Lower leg skin (tissue), 4 donors: ENCODE results near the gene SYDE1. TPM values are rescaled to one million over a fixed set of nuclear protein-coding genes. Genes with fewer than 3 reads are reported as not detected.

Source experiments
- DNase-seq, 2 donors: peaks; one replicate each; pipeline ENCODE4 v3.0.0-alpha.2; 2019; ENCODE audit warnings: low spot score in 2 of 2
- H3K4me3 ChIP-seq: fragments of 200-600 bp; sonication (generic); 2 replicates; pipeline ENCODE4 v1.5.1; 2017; ENCODE audit warnings: mild to moderate bottlenecking, low read depth; ENCODE audit not compliant: poor library complexity, severe bottlenecking
- POLR2A ChIP-seq, 2 donors: fragments of 450-650 bp; IDR thresholded peaks; one replicate each; pipeline ENCODE4 v1.6.1; 2016 to 2017; ENCODE audit warnings: antibody characterized with exemption in 2 of 2, mild to moderate bottlenecking in 1 of 2, moderate library complexity in 1 of 2
- WGBS, 2 donors: methylation state at CpG; one replicate each; pipeline ENCODE4 v1.1.5; 2018; 5-methylcytosine and 5-hydroxymethylcytosine counted together
- intact Hi-C: fragments of 100-400 bp; cut with DNase I; formaldehyde crosslinking; loops from one replicate; pipeline ENCODE4 v1.15.0; 2023; ENCODE audit warnings: low total_unique reads
- total RNA-seq, 4 donors: library from RNA; depleted of rRNA; stranded (reverse); fragments of >200 nt; gene quantifications; one replicate each; pipeline ENCODE4 v1.1.0, GENCODE V29; 2016
- TF ChIP-seq, protein P1 (sequence below), 3 donors: fragments of 450-650 bp; IDR thresholded peaks; one replicate each; pipeline ENCODE4 v1.5.1; 2016; ENCODE audit warnings: antibody characterized with exemption in 3 of 3, mild to moderate bottlenecking in 3 of 3, moderate library complexity in 2 of 3

Gene SYDE1
- total RNA-seq, 4 donors from 2014 or later: 7.1 to 15.9 (median 9.9) TPM

DNA sequence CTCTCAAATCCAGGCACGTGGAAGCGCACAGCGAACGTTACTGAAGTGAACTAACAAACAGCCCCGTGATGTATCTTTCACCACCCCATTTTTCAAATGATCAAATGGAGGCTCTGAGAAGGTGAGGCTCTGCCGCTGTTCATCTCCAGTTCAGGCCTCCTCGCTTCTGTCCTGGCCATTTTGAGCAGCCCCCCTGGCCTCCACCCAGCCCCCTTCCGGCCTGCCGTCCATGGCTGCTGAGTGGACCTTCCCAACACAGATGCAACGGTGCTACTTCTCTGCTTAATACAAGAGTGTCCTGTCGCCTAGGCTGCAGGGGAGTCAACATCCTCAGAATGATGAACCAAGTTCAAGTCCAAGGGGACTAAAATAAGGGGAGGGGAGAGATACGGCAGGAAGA, 9.7 kb downstream of the SYDE1 start:
- H3K4me3 ChIP-seq: no peak overlapping the region
- 91 to 95% methylated on average over 12 of the region's 12 CpGs for WGBS, 2 donors
- DNase-seq: no peak
- intact Hi-C loops: no loop called here
- TF ChIP-seq POLR2A (IDR thresholded peaks at IDR 0.05): no peak
- TF ChIP-seq, protein P1, sequence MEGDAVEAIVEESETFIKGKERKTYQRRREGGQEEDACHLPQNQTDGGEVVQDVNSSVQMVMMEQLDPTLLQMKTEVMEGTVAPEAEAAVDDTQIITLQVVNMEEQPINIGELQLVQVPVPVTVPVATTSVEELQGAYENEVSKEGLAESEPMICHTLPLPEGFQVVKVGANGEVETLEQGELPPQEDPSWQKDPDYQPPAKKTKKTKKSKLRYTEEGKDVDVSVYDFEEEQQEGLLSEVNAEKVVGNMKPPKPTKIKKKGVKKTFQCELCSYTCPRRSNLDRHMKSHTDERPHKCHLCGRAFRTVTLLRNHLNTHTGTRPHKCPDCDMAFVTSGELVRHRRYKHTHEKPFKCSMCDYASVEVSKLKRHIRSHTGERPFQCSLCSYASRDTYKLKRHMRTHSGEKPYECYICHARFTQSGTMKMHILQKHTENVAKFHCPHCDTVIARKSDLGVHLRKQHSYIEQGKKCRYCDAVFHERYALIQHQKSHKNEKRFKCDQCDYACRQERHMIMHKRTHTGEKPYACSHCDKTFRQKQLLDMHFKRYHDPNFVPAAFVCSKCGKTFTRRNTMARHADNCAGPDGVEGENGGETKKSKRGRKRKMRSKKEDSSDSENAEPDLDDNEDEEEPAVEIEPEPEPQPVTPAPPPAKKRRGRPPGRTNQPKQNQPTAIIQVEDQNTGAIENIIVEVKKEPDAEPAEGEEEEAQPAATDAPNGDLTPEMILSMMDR (IDR thresholded peaks at IDR 0.05): no peak

DNA sequence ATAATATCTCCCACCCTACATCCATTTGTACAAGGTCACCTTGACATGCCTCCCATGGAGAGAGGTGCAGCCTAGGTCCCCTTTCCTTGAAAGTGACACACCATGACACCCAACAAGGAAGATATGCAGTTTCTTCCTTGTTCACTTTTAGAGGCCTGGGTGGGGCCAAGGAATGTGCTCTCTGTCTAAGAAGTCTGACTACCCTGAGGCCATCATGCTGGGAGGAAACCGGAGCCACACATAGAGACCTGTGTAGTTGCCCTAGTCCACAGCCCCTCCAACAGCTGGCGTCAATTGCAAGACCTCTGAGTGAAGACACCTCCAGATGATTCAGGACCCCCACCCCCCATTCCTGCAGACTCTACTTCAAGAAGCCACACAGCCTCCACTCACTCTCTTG, 11.0 kb downstream of the SYDE1 start:
- intact Hi-C loops: no loop called here
- 67 to 71% methylated on average over 2 of the region's 2 CpGs for WGBS, 2 donors
- TF ChIP-seq POLR2A (IDR thresholded peaks at IDR 0.05): no peak
- TF ChIP-seq, protein P1 (IDR thresholded peaks at IDR 0.05): no peak
- no peak overlapping the region for H3K4me3 ChIP-seq
- DNase-seq: no peak

DNA sequence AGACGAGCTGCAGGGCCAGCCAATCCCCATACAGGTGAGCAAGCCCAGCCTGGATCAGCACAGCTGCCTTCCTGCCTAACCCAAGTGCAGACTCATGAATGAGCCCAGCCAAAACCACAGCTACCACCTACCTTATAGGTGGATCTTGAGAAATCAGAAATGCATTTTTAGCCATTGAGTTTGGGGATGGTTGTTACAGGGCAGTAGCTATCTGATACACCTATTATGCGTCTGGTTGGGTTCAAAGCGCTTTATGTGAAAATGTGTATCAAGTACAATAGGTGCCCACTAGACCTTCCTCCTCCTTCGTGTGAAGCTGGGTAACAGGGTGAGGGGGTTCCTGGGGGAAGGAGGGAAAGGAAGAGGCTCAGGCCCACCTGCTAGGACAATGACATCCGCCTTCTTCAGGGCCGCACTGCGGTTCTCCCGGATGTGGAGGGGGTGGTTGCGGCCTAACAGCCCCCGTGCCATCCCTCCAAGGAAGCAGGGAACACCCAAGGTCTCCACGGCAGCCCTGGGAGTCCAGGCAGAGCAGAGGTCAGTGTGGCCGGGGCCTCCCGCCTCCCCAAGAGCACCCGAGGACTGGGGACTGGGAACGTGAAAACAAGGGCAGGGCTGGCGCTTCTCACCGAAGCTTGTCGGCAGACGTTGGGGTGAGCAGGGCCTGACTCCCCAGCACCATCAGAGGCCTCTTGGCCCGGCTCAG, 11.7 kb downstream of the SYDE1 start:
- 94 to 95% methylated on average over 20 of the region's 20 CpGs for WGBS, 2 donors
- intact Hi-C loops: no loop called here
- TF ChIP-seq, protein P1 (IDR thresholded peaks at IDR 0.05): no peak
- no peak for TF ChIP-seq POLR2A (IDR thresholded peaks at IDR 0.05)

DNA sequence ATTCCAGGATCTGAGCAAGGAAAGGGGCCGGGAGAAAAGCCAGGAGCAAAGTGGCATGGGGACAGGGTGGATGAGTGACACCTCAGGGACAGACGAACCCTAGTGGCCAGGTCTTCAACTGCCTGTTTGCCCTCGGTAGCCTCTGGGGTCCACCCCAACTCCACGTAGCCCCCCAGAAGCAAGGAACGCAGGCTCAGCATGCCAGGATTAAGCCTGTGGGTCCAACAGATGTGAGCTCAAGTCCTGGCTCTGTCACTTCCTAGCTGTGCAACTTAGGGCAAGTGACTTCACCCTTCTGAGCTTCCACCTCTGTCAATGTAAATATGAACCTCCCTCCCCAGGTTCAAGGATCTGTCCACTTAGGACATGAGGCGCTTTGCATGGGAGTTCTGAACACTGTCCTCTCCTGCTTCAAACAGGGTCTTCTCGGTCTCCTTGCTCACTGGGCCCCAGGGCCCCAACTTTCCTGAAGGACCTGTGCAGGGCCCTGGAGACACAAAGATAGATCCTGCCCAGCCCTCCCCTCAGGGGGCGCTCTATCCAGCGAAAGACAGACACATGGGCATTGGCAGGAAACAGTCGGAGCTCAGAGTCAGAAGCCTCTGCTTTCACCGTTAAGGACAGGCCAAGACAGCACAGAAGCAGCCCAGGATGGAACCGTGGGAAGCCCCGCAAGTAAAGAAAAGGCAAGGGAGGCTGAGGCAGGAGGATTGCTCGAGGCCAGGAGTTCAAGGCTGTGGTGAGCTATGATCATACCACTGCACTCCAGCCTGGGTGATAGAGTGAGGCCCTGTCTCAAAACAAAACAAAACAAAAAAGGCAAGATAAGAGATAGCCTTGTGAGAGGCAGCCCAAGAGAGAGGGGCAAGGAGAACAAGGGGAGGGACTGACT, 13.2 kb downstream of the SYDE1 start:
- no peak overlapping the region for H3K4me3 ChIP-seq
- WGBS, 2 donors: 91 to 94% methylated on average over 14 of the region's 14 CpGs
- no peak for TF ChIP-seq POLR2A (IDR thresholded peaks at IDR 0.05)
- TF ChIP-seq, protein P1 (IDR thresholded peaks at IDR 0.05): no peak
- intact Hi-C loops: no loop called here
- DNase-seq: no peak

More for the DNA sequence above, 11.7 kb downstream of the SYDE1 start:
- no peak overlapping the region for H3K4me3 ChIP-seq
- DNase-seq: no peak

DNA sequence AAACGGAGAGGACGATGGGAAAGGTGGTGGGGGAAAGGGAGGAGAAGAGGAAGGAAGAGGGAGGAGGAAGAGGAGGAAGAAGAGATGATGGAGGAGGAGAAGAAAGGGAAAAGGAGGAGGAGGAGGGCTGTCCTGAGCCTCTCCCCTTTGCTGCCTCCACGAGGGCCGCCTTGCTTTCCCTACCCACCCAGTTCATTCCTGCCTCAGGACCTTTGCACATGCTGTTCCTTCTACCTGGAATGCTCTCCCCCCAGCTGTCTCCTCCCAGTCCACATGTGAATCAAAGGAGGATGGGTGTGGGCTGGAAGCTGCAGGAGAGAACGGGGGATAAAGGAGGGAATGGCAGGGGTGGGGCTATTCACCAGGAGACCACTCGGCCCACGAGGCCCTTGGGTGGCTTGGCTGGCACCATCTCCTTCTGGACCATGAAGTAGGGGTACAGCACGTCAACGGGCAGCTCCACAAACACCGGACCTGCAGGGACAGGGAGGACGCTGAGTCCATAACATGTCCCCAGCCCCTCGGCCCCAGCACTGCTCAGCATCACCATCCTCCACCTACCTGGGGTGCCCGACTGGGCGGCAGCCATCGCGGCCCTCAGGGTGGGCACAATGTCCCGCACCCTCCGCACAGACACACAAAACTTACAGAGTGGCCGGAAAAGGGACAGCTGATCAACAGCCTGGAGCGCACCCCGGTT, 15.3 kb downstream of the SYDE1 start:
- WGBS, 2 donors: 94 to 97% methylated on average over 21 of the region's 21 CpGs
- TF ChIP-seq, protein P1 (IDR thresholded peaks at IDR 0.05): no peak
- TF ChIP-seq POLR2A (IDR thresholded peaks at IDR 0.05): no peak
- H3K4me3 ChIP-seq: no peak overlapping the region
- intact Hi-C loops: no loop called here
- DNase-seq: no peak
